Left renal pelvis (tissue), 4 donors: Measurements from ENCODE around the gene ADCY9. TPM values are rescaled to one million over a fixed set of nuclear protein-coding genes. Genes with fewer than 3 reads are reported as not detected.

Experiments
- DNase-seq, 4 donors: peaks; one replicate each; pipeline ENCODE4 v3.0.0-alpha.2; 2013; ENCODE audit warnings: low read depth in 4 of 4, low spot score in 3 of 4
- polyA plus RNA-seq, 4 donors: library from polyadenylated mRNA; unstranded; fragments of 120-200 nt; gene quantifications; one replicate each; pipeline ENCODE4 v1.2.1, GENCODE V29; 2013; ENCODE audit not compliant: insufficient read length in 4 of 4

The ADCY9 gene
- polyA plus RNA-seq, 4 donors: 7.9 to 8.7 (median 8.0) TPM

DNA sequence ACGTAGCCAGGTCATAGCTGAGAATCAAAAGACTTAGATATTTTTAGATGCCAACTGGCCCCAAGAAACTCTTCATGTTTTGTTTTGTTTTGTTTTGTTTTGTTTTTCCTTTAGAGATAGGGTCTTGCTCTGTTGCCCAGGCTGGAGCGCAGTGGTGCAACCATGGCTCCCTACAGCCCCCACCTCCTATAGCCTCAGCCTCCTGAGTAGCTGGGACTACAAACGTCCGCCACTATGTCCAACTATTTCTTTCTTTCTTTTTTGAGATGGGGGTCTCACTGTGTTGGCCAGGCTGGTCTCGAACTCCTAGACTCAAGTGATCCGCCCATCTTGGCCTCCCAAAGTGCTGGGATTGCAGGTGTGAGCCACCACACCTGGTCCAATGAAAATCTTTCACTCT, 107.1 kb downstream of the ADCY9 start:
- DNase-seq: no peak

DNA sequence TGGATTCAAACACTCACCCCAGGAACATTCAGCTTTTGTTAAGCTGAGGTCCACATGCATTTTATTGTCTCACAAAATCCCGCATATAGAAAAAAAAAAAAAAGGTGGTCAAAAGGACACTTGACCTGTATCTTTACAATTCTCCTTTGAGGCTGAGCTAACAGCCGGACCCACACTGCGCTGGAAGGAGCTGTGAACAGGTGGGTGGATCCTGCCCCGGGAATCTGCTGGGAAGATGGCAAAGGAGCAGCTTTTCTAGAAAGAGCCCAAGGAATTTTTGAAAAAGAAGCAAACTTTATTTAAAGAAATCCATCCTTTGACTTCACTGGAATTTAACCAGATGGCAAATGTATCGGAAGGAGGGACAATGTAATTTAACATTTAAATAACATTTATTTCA, 108.1 kb downstream of the ADCY9 start:
- DNase-seq: no peak

DNA sequence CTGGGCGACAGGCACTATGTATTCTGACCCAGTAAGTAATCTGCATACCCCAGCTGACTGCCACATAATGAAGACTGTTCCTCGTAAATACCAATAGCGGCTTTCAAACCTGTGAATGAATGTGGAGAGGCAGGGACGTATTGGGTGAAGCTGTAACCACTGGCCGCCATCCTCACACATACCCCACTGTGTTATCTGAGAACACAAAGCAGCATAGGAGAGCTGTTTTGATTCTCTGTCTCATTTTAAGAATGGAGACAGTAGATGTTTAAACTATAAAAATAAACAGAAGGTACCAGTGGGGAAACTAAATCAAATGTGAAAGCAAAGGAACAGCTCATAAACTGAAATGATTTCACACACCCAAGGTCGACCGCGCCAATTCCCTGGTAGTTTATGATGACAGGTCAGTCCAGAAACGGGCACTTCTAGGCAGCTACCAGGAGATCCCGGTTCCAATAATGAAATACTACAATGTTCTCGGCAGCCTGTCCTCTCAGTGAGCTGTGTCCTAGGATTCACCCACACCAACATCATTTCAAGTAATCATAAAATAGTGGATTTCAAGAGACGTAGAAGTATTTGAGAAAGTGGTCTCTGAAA, 109.7 kb downstream of the ADCY9 start:
- no peak for DNase-seq

- no peak for DNase-seq
Observed at GRCh38 chr16:4005731-4006130, 110.5 kb downstream of the ADCY9 start.

GRCh38 chr16:4005281-4005680, 111.0 kb downstream of the ADCY9 start:
- DNase-seq: no peak

DNA sequence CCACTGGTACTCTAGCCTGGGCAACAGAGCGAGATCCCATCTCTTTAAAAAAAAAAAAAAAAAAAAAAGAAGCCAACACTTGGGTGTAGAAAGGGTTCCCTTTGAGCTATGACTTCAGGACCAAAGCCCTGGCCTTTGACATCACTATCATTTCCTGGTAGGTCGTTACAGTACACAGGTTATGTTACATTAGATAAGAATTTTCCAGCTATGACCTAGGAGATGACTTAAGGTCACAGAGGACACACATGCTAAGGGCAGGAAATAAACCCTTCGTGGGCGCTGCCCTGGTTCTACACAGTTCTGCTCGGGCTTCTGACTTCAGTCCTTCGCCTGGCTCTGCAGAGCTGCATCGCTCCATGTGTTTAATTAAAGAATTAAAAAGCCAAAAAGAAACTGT, 112.0 kb downstream of the ADCY9 start:
- DNase-seq: no peak

- DNase-seq: no peak
Observed at GRCh38 chr16:4003576-4003975, 112.7 kb downstream of the ADCY9 start.

DNA sequence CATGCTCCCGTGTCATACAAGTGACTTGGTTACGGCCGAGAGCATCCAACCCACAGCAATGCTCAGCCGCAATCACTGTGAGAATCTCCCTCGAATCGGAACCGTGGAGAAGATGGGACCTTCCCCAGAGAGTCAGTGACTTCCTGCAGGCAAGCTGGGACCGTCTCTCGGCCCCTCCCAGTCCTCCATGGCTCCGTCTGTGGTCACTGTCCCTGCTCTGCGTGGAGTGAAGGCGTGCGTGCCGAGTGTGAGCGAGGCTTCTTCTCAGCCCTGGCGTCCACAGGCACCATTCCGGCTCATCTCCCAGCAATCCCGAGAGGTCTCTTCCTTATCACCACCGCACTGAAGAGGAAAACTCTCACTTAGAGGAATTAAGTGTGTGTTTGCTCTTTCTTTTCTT, 113.1 kb downstream of the ADCY9 start:
- DNase-seq: no peak

DNA sequence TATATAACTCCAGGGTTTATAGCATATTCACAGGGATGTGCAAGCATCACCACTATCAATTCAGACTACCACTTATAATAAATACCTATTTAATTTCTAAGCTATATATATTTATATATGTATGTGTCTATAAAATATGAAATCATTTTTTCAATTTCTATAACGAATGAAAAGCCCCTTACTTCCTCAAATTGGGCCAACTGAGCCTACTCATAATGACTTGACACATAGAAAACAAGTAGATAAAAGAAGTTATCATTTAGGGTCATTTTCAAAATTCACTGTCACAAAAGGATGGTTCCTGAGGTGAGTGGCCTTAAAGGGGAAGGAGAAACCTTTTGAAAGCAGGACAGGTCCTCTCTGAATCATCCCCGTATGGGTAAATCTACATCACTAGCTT, 114.1 kb downstream of the ADCY9 start:
- DNase-seq: no peak

DNA sequence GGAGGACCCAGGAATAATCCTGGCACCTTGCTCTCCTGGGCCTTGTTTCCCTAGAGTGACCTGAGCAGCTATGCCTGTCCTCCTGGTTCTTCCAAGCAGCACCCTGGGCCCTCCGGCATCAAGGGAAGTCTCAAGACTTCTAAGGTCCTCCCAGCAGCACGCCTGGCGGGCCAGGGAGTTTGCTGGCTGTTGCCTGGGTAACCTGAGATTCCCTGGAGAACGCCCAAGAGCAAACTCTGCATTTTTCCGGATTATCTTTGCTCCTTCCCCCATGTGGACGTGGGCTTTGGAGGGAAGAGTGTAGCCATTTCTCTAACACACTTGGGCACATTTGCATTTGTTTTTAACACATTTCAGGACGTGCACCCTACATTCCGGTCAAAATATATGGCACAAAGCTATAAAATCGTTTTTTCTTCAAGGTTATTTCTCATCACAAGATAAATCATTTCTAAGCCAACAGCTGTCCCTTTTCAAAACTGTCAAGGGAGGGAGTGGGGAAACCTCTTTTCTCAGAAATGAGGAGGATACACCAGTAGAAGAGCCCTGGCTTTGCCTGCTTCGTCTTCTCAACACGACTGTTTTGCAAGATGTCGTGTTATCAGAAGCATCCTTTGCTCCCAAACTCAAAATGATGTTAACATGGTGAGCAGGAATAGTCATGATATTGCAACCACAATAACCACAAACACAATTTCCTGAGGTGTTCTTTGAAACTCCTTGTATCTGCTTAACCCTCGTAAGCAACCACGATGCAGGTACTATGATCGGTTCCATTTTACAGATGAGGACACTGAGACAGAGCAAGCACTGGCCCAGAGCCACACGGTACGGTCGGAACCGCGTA, 116.5 kb downstream of the ADCY9 start:
- DNase-seq: no peak

DNA sequence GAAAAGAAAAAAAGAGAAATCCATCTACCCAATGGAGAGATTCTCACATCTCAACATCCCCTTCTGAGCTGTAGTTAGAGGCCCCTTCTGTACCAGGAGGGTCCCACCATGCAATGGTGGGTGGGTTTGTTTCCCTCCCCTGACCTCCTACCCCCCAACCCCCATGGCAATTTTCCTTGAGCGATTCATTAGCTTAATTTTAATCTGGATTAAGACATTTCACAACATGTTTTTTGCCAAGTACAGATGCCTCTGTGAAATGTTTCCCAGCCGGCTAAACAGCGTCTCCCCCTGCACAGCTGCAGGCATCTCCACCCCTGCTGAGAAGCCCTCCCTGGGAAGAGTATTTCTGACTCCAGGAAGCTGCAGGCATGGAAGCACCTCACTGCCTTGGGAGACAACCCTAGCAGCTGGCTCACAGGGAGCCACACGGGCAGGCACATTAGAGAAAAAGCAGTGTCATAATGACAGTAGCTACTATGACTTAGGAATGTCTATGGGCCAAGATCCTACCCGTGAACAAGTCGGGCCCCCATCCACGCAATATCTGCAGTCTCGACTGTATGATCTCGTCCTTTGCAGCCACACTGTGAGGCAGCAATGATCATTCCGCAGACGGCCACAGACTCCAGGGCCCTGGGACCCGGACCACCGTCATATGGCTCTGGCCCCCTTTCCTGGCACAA, 117.3 kb downstream of the ADCY9 start:
- no peak for DNase-seq

- no peak for DNase-seq
Observed at GRCh38 chr16:3997231-3997841, 118.9 kb downstream of the ADCY9 start.

DNA sequence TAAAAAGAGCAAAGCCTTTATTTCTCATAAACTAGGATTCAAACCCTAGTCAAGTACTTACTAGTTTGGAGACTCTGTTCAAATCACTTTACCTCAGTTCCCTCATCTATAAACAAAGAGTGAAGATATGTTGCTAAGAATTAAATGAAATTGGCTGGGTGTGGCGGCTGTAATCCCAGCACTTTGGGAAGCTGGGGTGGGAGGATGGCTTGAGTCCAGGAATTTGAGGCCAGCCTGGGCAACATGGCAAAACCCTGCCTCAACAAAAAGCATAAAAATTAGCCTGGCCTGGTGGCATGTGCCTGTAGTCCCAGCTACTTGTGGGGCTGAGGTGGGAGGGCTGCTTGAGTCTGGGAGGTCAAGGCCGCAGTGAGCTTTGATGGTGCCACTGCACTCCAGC, 121.2 kb downstream of the ADCY9 start:
- no peak for DNase-seq

GRCh38 chr16:3993052-3993785, 123.0 kb downstream of the ADCY9 start:
- no peak for DNase-seq

DNA sequence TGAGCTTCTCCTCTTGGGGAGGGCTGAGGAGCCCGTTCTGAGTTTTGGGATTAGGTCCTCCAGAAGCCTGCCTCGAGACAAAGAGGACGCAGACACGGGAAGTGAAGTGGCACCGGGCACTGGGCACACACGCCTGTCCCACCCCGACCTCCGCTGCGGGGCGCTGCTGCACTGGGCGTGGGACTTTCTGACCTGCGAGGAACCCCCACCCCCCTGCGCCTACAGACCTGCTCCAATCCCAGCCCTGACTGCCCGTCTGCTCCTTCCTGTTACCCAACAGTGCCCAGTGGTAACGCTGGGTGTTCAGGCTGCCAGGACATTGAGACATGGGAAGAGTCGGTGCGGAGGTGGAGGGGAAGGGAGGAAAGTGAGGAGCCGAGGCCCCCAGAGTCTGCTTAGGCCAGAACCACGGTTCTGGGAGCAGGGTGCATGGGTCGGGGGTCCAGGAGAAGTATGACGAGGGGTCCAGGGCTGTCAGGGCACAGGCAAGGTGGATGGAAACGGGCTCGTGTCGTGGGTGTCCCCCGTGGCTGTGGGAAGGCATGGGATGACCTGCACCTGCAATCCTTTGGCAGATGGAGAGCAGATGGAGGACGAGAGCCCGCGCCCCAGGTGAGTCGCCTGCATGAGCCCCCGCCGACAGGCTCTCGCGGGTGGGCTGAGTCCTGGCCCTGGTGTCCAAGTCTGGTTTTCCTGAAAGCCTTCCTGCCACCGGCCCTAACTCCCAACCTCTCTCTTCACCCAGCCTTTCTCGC, 123.8 kb downstream of the ADCY9 start:
- DNase-seq: no peak

DNA sequence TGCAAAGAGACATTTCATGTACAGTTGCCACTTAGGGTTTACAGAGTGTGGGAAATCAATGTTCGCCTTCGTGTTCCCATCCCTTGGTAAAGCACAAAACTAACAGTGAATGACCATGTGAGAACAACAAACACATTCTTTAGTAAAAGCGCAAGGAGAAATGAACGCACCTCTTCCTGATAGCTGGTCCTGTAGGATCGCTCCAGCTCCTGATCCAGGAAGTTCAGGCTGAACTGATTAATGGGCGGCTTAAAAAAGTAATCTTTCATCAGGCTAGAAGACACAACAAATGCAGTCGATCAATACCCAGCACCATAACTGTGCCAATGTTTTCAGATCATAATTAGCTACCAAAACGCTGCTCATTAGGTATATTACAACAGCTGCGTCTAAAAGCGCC, 127.4 kb downstream of the ADCY9 start:
- DNase-seq: no peak

DNA sequence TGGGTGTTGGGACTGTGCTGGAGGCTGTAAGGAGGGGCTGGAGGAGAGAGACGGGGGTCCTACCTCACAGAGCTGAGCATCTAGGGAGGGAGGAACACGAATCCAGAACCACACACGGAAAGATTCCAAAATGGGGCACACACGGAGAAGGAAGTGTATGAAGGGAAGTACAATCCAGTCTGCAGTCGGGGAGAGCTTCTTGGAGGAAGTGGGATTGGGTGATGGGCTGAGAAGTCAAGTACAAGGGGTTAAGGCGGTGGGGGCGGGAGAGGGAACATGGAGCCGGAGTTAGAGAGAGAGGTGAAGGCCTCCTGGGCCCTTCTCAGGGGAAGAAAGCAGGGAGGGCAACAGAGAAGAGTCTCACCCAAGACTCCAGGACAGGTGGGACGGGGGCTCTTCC, 128.2 kb downstream of the ADCY9 start:
- DNase-seq: no peak

DNA sequence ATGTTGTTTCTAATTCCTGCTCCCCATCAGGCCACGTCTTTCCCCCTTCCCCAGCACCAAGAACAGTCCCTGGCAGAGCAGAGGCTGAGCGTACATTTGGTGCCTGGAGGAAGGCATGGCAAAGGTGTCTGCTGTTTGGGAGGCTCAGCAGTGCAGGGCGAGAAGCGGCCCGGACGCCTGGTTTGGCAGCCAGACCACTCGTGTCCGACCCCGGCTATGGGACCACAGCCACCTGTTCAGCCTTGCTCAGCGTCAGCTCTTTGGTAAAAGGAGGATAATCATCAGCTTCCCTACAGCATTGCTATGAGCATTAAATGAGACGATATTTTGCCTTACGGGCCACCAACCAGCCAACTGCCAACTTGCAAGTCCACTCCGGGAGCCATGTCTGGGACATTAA, 129.0 kb downstream of the ADCY9 start:
- no peak for DNase-seq

- DNase-seq: no peak
Observed at GRCh38 chr16:3986235-3986544, 130.1 kb downstream of the ADCY9 start.
